Lung (tissue), 12 donors: ENCODE results near the gene FIGNL1. TPM values are rescaled to one million over a fixed set of nuclear protein-coding genes. Genes with fewer than 3 reads are reported as not detected.

ENCODE experiments used
- ATAC-seq: fragments of 200-7000 bp; cut with Tn5 transposase; one replicate; pipeline ENCODE4 v1.9.1; 2020; ENCODE audit warnings: moderate number of reproducible peaks; ENCODE audit not compliant: insufficient read depth, low FRiP score
- DNase-seq, 3 donors: peaks; one replicate each; pipeline ENCODE4 v3.0.0-alpha.2; 2013 to 2017
- H3K27ac ChIP-seq, 2 donors: one replicate each; pipeline ENCODE4 v1.5.1; 2013; ENCODE audit warnings: mild to moderate bottlenecking in 2 of 2, moderate library complexity in 2 of 2, control low read depth in 1 of 2, inconsistent platforms in 1 of 2, low read depth in 1 of 2, low read length in 1 of 2
- H3K27me3 ChIP-seq, 3 donors: one replicate each; pipeline ENCODE4 v1.5.1; 2013; ENCODE audit warnings: low read length in 2 of 3; ENCODE audit not compliant: control insufficient read depth in 3 of 3, insufficient read depth in 3 of 3
- H3K36me3 ChIP-seq, 4 donors: one replicate each; pipeline ENCODE4 v1.5.1; 2013; ENCODE audit warnings: low read length in 4 of 4, mild to moderate bottlenecking in 1 of 4, moderate library complexity in 1 of 4; ENCODE audit not compliant: control insufficient read depth in 4 of 4, insufficient read depth in 4 of 4
- H3K4me1 ChIP-seq, 5 donors: one replicate each; pipeline ENCODE4 v1.5.1; 2013; ENCODE audit warnings: low read length in 5 of 5, mild to moderate bottlenecking in 2 of 5, moderate library complexity in 1 of 5; ENCODE audit not compliant: control insufficient read depth in 5 of 5, insufficient read depth in 5 of 5
- H3K4me3 ChIP-seq: one replicate; pipeline ENCODE4 v1.5.1; 2013; ENCODE audit warnings: mild to moderate bottlenecking, control low read depth, moderate library complexity
- H3K9ac ChIP-seq, 2 donors: one replicate each; pipeline ENCODE4 v1.5.1; 2013; ENCODE audit warnings: low read length in 2 of 2, control low read depth in 1 of 2; ENCODE audit not compliant: insufficient read depth in 1 of 2
- H3K9me3 ChIP-seq, 4 donors: one replicate each; pipeline ENCODE4 v1.5.1; 2013; ENCODE audit warnings: low read length in 3 of 4, mild to moderate bottlenecking in 1 of 4, moderate library complexity in 1 of 4; ENCODE audit not compliant: control insufficient read depth in 4 of 4, insufficient read depth in 3 of 4
- WGBS, 2 donors: extraction: QIAGEN DNeasy Blood & Tissue Kit; methylation state at CpG; one replicate each; pipeline ENCODE4 v1.1.7; 2013; 5-methylcytosine and 5-hydroxymethylcytosine counted together
- polyA plus RNA-seq, 2 donors: library from polyadenylated mRNA; stranded (reverse); fragments of 200-250 nt; gene quantifications; one replicate each; pipeline ENCODE4 v1.2.1, GENCODE V29; 2013
- total RNA-seq, 2 donors: library from RNA; depleted of rRNA in 1 of 2; stranded (reverse); fragments of >200 nt in 1 of 2; gene quantifications; one replicate each; pipeline ENCODE4 v1.2.1, GENCODE V29; 2014 to 2021
- TF ChIP-seq, protein P1 (sequence below): IDR thresholded peaks from 2 replicates; pipeline ENCODE4 v1.5.1; 2012; ENCODE audit warnings: mild to moderate bottlenecking; ENCODE audit errors: control extremely low read depth, extremely low read depth
- donor health status: control.
- donor health status: control.
- donor health status: Bipolar disorder and iron deficiency.
- donor health status: healthy.
- donor health status: DM: yes; HTN: yes; CAD: no.

Gene FIGNL1
- total and polyA plus RNA-seq, 4 donors: 3.0 to 17.0 (median 6.2) TPM

DNA sequence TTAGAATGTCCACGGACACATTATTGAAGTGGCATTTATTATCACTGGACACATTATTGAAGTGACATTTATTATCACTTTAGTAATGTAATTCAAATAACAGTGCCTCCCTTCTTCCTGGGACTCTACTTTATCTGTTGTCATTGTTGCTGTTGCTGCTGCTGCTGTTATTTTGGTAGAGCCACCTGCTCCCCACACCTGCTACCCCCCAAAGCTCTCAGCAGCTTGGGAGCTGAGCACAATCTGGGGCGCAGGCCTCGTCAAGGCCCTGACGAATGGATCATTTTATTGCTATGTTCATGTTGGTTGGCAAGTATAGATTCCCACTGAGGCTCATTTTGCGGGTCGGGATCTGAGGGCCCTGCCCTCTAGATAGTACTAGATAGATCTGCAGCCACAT is 24.8 kb downstream of the FIGNL1 start:
- H3K4me1 ChIP-seq: no peaks in the 10 kb centered on the region
- no peaks in the 10 kb centered on the region for H3K27me3 ChIP-seq
- TF ChIP-seq, protein P1, sequence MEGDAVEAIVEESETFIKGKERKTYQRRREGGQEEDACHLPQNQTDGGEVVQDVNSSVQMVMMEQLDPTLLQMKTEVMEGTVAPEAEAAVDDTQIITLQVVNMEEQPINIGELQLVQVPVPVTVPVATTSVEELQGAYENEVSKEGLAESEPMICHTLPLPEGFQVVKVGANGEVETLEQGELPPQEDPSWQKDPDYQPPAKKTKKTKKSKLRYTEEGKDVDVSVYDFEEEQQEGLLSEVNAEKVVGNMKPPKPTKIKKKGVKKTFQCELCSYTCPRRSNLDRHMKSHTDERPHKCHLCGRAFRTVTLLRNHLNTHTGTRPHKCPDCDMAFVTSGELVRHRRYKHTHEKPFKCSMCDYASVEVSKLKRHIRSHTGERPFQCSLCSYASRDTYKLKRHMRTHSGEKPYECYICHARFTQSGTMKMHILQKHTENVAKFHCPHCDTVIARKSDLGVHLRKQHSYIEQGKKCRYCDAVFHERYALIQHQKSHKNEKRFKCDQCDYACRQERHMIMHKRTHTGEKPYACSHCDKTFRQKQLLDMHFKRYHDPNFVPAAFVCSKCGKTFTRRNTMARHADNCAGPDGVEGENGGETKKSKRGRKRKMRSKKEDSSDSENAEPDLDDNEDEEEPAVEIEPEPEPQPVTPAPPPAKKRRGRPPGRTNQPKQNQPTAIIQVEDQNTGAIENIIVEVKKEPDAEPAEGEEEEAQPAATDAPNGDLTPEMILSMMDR: no peak
- no peaks in the 10 kb centered on the region for H3K36me3 ChIP-seq
- WGBS, 2 donors: 94 to 95% methylated on average over 6 of the region's 6 CpGs
- DNase-seq (no peak), ATAC-seq (no peak)
- H3K4me3 ChIP-seq: no peak overlapping the region
- no peak overlapping the region for H3K9ac ChIP-seq
- no peak overlapping the region for H3K27ac ChIP-seq
- peaks cover 0 to 2% (median 0%) of the 10 kb centered on the region in 4 donors for H3K9me3 ChIP-seq

DNA sequence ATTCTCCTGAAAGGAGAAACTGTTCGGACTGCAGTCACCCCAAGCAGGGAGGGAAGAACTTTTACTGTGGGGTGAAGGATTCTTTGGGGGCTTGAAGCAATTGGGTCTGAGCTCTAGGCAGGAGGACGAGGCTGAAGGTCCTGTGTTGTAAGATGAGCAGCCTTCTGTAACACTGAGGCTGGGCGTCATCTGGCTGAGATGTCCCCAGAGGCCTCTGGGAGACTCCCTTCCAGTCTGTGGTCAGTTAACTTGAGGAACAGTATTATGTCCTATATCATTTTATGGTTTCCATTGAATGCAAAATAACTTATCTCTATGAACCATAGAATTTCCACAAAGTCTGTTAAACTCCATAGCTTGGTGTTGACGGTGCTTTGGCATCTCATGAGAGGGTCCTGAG is 26.3 kb downstream of the FIGNL1 start:
- Histone ChIP-seq H3K27ac (no peak overlapping the region), H3K4me1 (no peaks in the 10 kb centered on the region), H3K36me3 (no peaks in the 10 kb centered on the region), H3K4me3 (no peak overlapping the region), H3K27me3 (no peaks in the 10 kb centered on the region), H3K9ac (no peak overlapping the region), H3K9me3 (peaks cover 0 to 2% (median 0%) of the 10 kb centered on the region in 4 donors)
- ATAC-seq (no peak), DNase-seq (no peak)
- 63 to 75% methylated on average over 4 of the region's 4 CpGs for WGBS, 2 donors
- TF ChIP-seq, protein P1: no peak

DNA sequence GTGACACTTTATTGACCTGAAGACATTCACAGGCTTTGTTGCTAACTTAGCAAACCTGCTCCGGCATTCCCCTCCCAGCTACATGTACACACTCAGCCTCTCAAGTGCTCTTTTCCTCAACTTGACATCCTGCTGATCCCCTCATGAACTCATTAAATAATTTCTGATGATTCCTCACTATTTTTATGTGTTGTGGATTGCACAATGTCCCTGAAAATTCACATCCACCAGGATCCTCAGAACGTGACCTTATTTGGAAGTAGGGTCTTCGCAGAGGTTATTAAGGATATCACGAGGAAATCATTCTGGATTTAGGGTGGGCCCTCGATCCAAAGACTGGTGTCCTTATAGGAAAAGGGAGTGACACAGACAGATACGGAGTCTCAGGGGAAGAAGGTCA is 27.3 kb downstream of the FIGNL1 start:
- H3K36me3 ChIP-seq: no peaks in the 10 kb centered on the region
- no peak for DNase-seq
- no peaks in the 10 kb centered on the region for H3K27me3 ChIP-seq
- H3K27ac ChIP-seq: no peak overlapping the region
- H3K4me1 ChIP-seq: no peaks in the 10 kb centered on the region
- WGBS, 2 donors: 73 to 93% methylated on average over 6 of the region's 6 CpGs
- H3K9me3 ChIP-seq: peaks cover 0 to 2% (median 0%) of the 10 kb centered on the region in 4 donors
- H3K9ac ChIP-seq: no peak overlapping the region
- no peak overlapping the region for H3K4me3 ChIP-seq
- ATAC-seq: no peak
- TF ChIP-seq, protein P1: no peak

DNA sequence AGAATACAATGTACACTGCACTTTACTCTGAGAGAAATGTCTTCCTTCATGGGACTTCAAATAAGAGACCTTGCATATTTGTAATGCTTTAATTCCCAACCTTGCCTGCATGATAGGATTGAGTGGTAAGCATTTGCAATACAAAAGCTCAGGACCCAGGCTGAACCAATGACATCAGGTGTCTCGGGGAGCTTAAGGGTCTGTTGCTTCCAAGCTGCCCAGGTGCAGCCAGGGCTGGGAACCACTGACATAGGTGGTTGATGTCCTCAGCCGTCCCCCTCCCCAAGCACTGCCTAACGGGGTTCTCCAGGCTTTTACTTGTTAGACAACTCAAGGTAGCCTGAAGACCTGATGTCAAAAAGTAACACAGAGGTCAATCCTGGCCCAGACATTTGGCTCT is 29.1 kb downstream of the FIGNL1 start:
- ATAC-seq: no peak
- WGBS, 2 donors: 74 to 78% methylated on average over 3 of the region's 3 CpGs

More for the DNA sequence above, 29.1 kb downstream of the FIGNL1 start:
- H3K4me3 ChIP-seq: no peak overlapping the region
- no peak overlapping the region for H3K9ac ChIP-seq
- TF ChIP-seq, protein P1: no peak
- no peak overlapping the region for H3K27ac ChIP-seq
- no peaks in the 10 kb centered on the region for H3K4me1 ChIP-seq
- H3K36me3 ChIP-seq: no peaks in the 10 kb centered on the region
- H3K9me3 ChIP-seq: peaks cover 0 to 2% (median 0%) of the 10 kb centered on the region in 4 donors
- DNase-seq: no peak
- no peaks in the 10 kb centered on the region for H3K27me3 ChIP-seq
